HG02763 (cell line): ENCODE measurements around the gene NBEAL2.
"Not testable (repeated sequence)": the region's sequence is repeated elsewhere in the genome, so short reads cannot be mapped to it uniquely, and the experiment has no call there.

Experiments used
- ATAC-seq: cut with Tn5 transposase; IDR thresholded peaks from one replicate; pipeline ENCODE4 v1.9.1; 2021; ENCODE audit warnings: mild to moderate bottlenecking, moderate library complexity; ENCODE audit not compliant: unreplicated experiment

Gene NBEAL2

DNA sequence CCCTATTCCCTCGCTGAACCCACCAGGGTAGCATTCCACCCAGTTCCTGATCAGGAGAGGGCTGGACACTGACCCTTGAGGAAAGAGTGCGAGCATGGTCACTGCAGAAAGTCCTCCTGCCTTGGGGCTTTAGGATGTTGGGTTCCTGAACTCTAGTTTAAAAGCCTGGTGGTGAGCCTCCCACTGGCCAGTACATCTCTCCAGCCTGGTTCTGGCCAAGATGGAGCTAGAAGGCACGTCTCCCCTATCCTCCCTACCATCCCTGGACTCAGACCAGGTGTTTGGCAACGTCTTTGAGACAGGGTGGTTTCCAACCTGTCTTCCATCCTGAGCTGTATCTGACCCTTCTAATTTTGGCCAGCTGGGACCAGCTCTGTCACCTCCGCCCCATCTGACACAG is 31.4 kb downstream of the NBEAL2 start:
- ATAC-seq: no peak

DNA sequence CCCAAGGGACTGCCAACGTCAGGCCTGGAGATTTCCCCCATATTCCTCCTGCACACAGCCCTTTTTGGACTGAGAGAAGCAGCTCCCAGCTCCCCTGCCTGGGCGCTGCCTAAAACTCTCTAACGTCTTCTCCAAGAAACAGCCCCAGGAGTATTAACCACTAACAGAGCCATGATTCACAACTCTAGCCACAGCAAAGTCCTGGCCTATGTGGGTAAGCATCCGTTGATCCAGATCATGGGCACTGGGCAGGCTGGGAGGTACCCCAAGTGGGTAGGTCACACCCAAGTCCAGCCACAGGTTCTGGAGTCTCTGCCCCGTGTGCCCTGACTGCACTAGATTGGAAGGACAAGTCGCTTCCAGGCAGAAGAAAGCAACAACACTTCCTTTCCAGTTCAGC is 31.9 kb downstream of the NBEAL2 start:
- ATAC-seq: no peak

DNA sequence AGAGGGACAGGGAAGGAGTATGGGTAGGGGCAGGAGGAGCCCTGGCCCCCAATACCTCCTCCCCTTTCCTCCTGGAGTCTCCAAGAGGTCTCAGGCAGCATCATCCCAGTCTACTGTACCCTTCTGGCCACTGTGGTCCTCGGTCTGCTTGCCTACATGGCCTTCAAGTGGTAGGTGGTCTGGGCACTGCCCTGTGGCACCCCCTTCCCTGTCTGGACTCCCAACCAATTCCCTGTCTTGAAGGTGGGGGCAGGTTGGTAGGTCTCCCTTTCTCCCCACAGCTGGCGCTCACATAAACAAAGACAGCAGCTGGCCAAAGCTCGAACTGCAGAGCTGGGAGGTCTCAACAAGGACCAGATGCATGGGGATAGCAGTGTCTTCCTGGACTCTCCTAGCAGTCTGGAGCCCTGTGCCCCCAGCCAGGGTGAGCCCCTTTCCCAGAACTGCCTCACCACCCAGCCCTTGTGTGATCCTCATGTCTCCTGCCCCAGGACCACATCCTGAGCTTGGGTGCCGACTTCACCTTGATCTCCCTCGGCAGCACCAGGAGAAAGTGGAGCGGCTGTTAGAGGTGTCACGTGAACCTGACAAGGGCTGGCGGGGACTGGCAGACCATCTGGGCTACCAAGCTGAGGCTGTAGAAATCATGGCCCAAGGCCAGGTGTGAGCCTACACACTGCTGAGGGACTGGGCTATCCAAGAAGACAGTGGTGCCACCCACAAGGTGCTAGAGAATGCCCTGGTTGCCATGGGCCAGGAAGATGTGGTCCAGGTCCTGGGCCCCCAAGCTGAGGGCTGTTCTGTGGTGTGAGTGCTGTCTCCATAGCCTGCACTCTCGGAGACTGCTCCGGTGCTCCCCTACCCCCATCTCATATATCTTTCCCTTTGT is 33.1 kb downstream of the NBEAL2 start:
- ATAC-seq: no peak

DNA sequence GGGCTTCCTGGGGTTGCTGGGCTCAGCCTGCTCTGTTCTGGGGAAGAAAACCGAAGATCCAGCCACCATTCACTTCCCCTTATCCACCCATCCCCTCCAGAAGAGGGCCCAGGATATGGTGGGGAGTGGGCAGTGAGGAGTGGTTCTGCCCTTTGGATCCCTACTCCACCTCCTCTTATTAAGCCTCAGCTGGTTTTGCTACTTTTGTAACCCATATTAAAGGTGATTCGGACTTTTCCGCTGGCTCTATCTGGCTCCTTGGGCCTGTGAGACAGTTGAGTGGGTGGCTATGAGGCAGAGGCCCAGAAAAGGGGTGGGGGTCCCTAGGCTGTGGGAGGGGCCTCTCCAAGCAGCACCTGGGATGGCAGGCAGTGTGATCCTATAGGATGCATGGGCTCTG is 33.8 kb downstream of the NBEAL2 start:
- ATAC-seq: no peak

DNA sequence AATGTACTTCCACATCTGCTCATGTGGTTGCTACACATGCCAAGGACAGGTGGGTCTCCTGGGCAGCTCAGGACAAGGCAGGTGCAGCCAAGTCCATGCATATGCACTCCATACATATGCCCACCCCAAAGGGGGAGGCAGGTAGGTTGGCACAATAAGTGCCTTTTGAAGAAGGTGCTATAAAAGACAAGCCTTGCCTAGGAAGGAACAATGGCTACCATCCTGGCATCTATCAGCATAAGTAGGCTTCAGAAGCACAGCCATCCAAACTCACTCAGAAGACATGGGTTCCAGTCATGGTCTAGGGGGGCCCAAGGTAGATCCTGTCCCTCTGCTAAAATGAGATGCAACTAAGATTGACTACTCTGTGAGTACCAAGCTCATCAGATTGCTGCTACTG is 34.6 kb downstream of the NBEAL2 start:
- no peak for ATAC-seq

DNA sequence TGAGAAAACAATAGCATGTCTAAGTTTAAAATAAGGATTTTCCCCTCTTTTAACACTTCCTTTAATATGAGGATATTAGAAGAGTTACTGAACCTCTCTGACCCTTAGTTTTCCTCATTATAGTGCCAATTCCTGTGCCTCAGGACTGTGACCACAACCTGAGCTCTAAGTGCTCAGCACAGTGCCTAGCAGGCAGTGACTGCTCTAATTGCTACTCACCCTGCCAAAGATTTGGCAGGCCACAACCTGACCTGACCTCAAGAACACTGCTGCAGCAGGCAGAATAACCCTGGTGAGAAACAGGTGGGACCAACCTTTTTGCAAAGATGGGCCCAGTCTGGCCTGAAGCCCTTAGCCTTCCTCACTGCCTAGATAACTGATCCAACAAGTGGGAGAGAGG is 35.7 kb downstream of the NBEAL2 start:
- ATAC-seq: no peak

DNA sequence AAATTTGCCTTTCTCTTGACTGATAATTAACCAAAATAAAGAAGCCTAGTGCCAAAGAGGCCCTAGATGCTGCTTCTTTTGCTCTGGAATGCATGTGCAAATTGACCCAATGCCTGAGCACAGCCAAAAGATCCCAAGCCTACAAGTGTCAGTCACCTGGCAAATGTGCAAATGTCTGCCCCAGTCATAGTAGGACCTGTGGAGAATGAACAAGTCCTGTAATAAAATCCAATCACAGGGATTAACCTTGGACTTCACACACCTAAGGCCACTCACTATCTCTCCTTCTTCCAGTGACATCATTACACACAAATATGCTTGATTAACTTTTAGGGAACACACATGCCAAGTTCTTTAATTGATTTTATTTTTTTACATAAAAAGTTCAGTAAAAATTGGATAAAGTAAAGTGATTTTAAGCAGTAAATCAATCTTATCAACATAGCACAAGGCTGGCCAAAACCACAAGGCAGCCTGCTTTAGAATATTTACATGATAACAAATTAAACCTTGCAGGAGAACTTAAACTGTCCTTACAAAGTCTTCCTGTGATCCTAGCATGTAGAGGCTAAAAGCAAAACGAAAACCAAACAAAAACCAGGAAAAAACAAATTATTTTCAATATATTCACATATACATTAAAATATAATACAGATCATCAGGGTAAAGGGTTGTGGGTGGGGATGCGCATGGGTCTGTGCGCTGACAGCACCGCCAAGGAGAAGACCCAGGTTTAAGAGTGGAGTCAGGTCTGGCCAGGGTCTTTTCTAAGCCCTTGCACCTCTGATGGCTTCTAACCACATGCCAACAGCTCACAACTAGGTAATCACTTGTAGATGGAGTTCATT is 36.8 kb downstream of the NBEAL2 start:
- ATAC-seq: no peak

DNA sequence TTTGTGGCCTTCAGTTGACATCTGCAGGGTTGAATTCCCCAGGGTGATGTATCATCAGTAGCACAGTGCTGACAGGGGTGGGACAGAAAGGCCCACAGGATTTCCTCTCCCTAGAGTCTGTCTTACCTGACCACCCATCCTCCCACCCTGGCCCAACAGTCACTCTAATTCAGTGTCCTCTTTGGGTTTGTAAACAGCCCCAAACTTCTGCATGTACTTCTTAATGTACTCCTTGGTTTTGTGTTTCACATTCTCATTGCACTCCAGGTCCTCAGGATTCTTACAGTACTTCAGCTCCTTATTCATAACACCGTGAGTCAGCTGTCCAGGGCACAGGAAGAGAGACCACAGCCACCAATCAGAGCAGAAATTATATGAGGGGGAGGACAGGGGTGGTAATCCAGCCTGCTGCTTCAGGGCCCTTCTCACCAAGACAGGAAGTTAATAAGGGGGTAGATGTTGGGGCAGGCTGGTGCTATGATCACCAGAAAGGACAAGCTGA is 37.5 kb downstream of the NBEAL2 start:
- no peak for ATAC-seq

DNA sequence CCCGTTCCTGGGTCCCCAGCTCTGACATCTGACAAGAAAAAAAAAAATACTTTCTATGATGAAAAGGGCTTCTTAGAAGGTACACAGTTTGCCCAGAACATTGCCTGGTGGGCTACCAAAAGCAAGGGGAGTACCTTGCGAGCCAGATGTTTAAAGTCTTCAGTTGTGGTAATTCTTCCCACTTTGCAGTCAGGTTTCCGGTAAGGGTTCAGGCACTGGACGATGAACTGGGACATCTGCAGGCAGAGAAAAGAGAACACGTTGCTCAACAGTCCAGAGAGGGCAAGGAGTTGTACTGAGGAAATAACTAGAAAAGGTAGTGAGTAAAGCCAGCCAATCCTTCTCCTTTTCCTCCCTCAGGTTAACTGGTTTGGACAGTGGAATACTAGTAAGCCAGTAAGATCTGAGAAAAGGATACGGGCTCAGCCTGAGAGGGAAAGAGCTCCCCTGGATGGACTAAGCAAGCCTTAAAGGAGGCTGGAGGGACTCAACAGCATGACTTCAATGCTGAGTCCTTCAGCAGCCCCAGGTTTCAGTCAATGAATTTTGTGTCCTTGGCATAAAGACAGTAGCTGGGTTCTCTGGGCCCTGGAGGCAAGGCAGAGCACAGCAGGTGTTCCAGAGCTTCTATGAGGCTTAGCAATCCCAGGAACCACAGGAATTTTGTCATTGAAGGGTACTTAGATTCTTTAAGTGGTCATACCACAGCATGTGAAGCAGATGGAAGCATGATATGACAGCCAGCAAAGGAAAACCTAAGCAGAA is 38.2 kb downstream of the NBEAL2 start:
- ATAC-seq: no peak

DNA sequence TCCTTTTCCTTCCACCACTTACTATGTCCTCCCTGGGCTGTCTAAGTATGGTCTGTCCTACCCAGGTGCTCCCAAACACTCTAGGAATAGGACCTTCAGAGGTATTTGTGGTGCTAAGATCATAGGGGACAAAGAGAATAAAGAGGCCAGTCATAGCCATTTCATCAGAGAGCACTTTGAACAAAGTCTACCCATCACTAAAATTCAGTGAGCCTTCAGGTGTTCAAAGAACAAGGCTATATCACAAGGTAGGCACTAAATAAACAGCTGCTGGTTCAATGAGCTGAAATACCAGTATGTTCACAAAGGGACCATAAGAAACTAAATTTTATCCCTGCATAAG is 38.8 kb downstream of the NBEAL2 start:
- no peak for ATAC-seq

DNA sequence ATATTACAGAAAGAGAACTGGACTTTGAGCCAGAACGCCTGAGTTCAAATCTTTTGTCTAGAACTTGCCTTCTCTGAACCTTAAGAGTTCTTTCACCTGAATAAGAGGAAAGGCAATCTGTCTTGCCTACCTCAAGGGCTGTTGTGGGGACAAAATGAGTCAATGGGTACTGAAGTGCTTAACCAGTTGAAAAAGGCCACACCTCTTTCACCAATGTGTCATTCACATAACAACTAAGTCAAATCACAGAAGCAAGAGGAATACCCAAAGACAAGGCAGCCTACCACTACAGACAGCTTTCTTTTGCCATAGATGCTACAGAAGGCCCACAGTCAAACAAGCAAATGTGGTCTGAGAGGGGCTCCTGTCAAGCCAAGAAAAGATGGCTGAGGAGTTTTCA is 39.7 kb downstream of the NBEAL2 start:
- ATAC-seq: no peak

DNA sequence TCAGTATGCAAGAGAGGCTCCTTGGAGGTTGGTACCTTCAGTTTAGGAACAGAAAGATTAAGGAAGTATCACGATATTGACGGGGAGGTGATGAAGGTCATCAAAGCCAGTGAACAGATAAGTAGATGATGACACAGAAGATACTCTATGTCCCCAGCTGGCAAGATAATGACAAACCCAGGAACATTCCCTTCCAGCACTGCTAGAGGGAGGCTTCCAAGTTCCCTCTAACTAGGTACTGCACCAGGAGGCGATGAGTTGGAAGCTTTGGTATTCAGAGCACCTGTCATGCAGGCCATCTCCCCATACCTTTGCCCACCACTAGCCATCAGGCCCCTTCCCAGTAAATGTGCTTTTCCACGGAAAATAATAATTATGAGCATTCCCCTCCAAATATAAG is 40.8 kb downstream of the NBEAL2 start:
- no peak for ATAC-seq

DNA sequence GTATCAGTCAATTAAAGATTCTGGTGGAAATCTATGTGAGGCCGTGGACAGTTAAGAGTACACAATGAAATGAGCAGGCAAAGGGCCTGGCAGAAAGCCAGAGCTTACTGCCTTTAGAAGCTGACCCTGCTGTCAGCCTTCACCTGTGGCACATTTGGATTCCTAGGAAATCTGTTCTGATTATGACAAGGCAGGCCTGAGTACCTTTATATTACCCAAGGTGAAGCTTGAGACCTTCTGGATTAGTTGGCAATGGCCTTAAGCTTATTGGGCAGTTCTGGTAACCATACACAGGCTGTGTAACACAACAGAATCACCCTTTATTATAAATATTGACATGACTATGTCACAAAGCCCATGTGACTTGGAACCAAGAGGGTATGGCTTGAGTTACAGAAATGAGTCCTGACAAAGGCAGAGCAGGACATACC is 43.2 kb downstream of the NBEAL2 start:
- no peak for ATAC-seq

DNA sequence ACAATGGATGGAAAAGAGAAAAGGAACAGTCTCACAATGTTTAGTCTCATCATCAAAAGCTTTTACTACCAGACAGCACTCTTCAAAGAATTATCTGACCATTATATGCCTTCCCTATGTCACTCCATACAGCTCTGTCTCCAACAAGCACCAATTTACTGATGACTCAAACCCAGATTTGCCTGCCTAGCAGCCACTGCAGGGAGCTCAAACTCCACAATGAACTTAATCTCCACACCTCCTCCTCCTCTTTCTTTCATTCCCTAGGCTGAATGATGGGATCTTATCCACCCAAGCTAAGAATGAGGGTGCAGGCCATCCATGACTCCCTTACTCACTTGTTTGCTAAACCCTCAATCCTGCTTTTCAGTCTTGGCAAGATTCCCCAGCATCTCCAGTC is 45.5 kb downstream of the NBEAL2 start:
- no peak for ATAC-seq

DNA sequence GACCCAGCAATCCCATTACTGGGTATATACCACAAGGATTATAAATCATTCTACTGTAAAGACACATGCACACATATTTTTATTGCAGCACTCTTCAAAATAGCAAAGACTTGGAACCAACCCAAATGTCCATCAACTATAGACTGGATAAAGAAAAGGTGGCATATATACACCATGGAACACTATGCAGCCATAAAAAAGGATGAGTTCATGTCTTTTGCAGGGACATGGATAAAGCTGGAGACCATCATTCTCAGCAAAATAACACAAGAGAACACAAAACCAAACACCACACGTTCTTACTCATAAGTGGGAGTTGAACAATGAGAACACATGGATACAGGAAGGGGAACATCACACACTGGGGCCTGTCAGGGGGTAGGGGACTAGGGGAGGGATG is 47.0 kb downstream of the NBEAL2 start:
- ATAC-seq: not testable (repeated sequence)

DNA sequence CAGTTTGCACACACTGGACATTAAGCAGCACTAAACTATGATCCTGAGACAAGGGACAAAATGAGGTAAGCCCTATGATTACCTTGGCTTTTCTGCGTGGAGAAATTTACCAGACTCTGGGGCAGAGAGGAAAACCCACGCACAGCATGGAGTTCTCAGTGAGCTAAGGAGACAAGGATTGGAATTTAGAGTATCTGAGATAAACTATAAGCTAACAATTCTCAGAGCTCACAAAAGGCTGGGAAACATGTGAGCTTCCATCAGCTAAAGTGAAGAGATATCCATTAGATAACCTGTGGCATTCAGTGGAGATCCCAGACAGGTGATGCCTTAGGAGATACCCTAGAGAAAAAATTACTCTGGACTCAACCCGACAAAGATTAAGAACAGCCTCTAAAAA is 48.7 kb downstream of the NBEAL2 start:
- ATAC-seq: no peak

DNA sequence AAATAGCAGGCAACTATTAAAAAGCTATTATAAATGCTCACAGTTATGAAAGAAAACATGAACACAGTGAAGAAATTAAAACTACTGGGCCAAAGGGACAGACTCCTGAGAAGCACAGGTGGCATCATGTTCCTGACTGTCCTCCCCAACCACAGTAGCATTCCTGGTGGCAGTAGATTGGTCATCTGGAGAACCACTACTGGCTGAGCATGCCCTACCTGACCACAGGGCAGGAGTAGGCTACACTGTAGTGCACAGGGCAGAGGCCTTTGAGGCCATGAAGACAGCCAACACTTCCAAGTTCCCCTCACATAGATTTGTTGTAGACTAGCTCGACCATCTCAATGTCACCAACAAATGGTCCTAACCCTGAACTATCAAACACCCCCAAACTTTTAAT is 49.2 kb downstream of the NBEAL2 start:
- ATAC-seq: no peak

DNA sequence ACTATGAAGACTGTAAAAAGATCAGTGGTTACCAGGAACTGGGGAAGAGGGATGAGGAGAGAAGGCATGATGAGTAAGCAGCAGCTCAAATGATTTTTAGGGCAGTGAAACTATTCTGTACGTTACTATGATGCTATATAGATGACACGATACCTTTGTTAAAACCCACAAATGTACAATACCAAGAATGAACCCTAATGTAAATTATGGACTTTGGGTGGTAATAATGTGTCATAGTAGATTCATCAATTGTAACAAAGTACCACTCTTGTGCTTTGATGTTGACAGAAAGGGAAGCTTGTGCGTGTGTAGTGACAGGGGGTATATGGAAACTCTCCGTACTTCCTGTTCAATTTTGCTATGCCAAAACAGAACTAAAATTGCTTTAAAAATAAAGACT is 51.6 kb downstream of the NBEAL2 start:
- ATAC-seq: not testable (repeated sequence)

DNA sequence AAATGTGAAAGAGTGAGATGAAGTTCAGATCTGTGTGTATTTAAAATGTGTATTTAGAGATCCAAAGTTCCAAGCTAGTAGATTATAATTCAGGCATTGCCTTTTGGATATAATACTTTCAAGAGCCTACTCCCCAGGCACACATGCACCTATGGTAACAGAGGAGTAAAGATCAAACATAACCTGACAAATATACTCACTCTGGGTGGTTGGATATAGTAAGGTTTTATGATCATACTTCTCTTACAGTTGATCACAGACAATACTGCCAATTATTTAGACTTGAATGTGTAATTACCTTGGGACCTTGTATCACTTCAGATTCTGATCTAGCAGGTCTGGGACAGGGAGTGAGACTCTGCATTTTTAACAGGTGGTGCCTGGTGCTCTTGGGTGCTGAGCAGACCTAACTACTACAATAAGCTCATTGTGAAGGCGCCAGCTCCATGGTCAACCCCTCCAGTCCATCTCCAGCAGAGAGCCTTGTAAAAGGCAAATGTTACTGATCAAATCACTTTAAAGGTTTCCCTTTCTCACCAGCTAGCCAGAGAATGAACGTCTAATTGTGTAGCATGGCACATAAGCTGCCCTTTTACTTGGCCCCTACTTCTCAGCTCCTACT is 55.5 kb downstream of the NBEAL2 start:
- ATAC-seq: no peak

DNA sequence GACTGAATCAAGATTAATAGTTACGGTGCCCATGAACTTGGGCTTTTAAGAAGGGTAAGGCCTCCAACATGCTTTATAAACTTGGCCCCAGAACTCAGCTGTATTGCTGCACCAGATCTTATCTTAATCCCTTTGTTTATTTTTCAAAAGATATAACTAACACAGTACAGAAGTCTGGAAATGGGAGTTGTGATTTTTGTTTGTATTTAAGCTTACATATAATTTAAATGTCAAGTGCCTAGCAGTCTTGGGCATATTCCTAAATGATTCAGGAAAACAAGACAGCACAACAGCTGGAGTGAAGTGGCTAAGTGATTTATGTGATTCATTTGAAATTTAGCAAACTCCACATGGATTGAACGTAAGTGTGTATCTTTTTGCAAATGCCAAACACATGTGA is 56.2 kb downstream of the NBEAL2 start:
- ATAC-seq: no peak

DNA sequence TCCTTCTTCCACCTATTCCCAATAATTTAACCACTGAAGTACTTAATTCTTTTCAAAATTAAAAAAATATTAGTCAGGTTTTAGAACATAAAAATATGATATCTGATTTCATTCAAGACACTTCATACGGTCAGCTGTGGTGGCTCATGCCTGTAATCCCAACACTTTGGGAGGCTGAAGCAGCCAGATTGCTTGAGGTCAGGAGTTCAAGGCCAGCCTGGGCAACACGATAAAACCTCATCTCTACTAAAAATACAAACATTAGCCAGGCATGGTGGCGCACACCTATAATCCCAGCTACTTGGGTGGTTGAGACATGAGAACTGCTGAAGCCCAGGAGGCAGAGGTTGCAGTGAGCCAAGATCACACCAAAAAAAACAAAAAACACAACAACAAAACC is 56.7 kb downstream of the NBEAL2 start:
- ATAC-seq: no peak
